ENCODE data around the gene SHC1.

GRCh38 chr1:154934358-154934948, 36.1 kb downstream of the SHC1 start:
- TF ChIP-seq TAF1 (IDR thresholded peaks at IDR 0.05; ENCODE audit: borderline replicate concordance, insufficient read depth, low read length) (no peak), POLR2AphosphoS5 (IDR thresholded peaks at IDR 0.05; ENCODE audit: low read depth, low read length) (no peak), SIN3A (IDR thresholded peaks at IDR 0.05; ENCODE audit: borderline replicate concordance, insufficient read depth, low read length) (no peak)
- TF ChIP-seq, protein P1, sequence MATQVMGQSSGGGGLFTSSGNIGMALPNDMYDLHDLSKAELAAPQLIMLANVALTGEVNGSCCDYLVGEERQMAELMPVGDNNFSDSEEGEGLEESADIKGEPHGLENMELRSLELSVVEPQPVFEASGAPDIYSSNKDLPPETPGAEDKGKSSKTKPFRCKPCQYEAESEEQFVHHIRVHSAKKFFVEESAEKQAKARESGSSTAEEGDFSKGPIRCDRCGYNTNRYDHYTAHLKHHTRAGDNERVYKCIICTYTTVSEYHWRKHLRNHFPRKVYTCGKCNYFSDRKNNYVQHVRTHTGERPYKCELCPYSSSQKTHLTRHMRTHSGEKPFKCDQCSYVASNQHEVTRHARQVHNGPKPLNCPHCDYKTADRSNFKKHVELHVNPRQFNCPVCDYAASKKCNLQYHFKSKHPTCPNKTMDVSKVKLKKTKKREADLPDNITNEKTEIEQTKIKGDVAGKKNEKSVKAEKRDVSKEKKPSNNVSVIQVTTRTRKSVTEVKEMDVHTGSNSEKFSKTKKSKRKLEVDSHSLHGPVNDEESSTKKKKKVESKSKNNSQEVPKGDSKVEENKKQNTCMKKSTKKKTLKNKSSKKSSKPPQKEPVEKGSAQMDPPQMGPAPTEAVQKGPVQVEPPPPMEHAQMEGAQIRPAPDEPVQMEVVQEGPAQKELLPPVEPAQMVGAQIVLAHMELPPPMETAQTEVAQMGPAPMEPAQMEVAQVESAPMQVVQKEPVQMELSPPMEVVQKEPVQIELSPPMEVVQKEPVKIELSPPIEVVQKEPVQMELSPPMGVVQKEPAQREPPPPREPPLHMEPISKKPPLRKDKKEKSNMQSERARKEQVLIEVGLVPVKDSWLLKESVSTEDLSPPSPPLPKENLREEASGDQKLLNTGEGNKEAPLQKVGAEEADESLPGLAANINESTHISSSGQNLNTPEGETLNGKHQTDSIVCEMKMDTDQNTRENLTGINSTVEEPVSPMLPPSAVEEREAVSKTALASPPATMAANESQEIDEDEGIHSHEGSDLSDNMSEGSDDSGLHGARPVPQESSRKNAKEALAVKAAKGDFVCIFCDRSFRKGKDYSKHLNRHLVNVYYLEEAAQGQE (IDR thresholded peaks at IDR 0.05; ENCODE audit: insufficient read depth in 1 of 2, low read depth in 2 of 2, low read length in 2 of 2): no peak
